ENCODE measurements around the gene MYCBP2.

MYCBP2 gene

GRCh38 chr13:77000475-77000874 is 326.4 kb downstream of the MYCBP2 start:
- peaks cover 10 to 55% (median 22%) of the 10 kb centered on the region in 11 experiments; a peak in 13 of 22 replicates for H4K20me1 ChIP-seq
- H3K9ac ChIP-seq, result no peak overlapping the region
- no peak overlapping the region; a peak in 1 of 22 replicates for H3K27ac ChIP-seq
- H3K9me3 ChIP-seq (replicated peaks in 1 of 11), result no peaks in the 10 kb centered on the region
- H3K27me3 ChIP-seq, result no peaks in the 10 kb centered on the region
- H3K4me2 ChIP-seq, result peak overlapping the region; percentile 12 to 58 (median 41); a peak in 21 of 22 replicates
- no peak for TF ChIP-seq Cebpa-rat (IDR thresholded peaks at IDR 0.05)
- peaks cover 56 to 89% (median 74%) of the 10 kb centered on the region in 11 experiments for H3K36me3 ChIP-seq
- peaks cover 22 to 37% (median 30%) of the 10 kb centered on the region in 10 experiments for H3K4me1 ChIP-seq
- H3K4me3 ChIP-seq, result no peak overlapping the region
